Activated T-cell treated with anti-CD3 and anti-CD28 coated beads, Interleukin-2, amount 50 U/mL, for 72 hours (primary cell): ENCODE measurements around the gene ADAM19. TPM values are rescaled to one million over a fixed set of nuclear protein-coding genes. Genes with fewer than 3 reads are reported as not detected.

Experiments
- ATAC-seq, 2 donors: fragments of 150-1000 bp; cut with Tn5 transposase; replicated peaks in 1 of 2; 2 replicates each; pipeline ENCODE4 v1.10.0; 2021; ENCODE audit warnings: moderate library complexity in 2 of 2, mild to moderate bottlenecking in 1 of 2
- DNase-seq, 2 donors: peaks; one replicate each; pipeline ENCODE4 v3.0.0; 2021 to 2022; ENCODE audit warnings: mixed read lengths in 1 of 2
- H3K27ac Mint-ChIP-seq: one replicate; pipeline ENCODE4 v1.8.0; 2022; ENCODE audit warnings: mild to moderate bottlenecking, moderate library complexity, mixed read lengths
- H3K27me3 Mint-ChIP-seq: one replicate; pipeline ENCODE4 v1.8.0; 2022; ENCODE audit warnings: low read depth, mixed read lengths
- H3K36me3 Mint-ChIP-seq, 2 donors: one replicate each; pipeline ENCODE4 v1.8.0; 2022; ENCODE audit warnings: mixed read lengths in 2 of 2, mild to moderate bottlenecking in 1 of 2; ENCODE audit not compliant: insufficient read depth in 2 of 2
- H3K4me1 Mint-ChIP-seq: one replicate; pipeline ENCODE4 v1.8.0; 2022; ENCODE audit warnings: low read depth, mixed read lengths
- H3K4me3 Mint-ChIP-seq, 2 donors: one replicate each; pipeline ENCODE4 v1.8.0; 2022; ENCODE audit warnings: mild to moderate bottlenecking in 2 of 2, mixed read lengths in 2 of 2, moderate library complexity in 2 of 2
- H3K9me3 Mint-ChIP-seq, 2 donors: one replicate each; pipeline ENCODE4 v1.8.0; 2022; ENCODE audit warnings: mixed read lengths in 2 of 2
- total RNA-seq, 2 donors: library from RNA; stranded (reverse); gene quantifications; one replicate each; pipeline ENCODE4 v1.2.3, GENCODE V29; 2022

Gene ADAM19
- total RNA-seq, 2 donors from 2014 or later, result 50.2 to 127 TPM

GRCh38 chr5:157509093-157509492, 66.5 kb downstream of the ADAM19 start:
- no peaks in the 10 kb centered on the region for H3K27me3 Mint-ChIP-seq
- H3K36me3 Mint-ChIP-seq, result peaks cover 12 to 14% of the 10 kb centered on the region in 2 donors
- no peak overlapping the region for H3K27ac Mint-ChIP-seq
- ATAC-seq (no peak), DNase-seq (no peak)
- H3K4me1 Mint-ChIP-seq, result peaks cover 6% of the 10 kb centered on the region
- H3K4me3 Mint-ChIP-seq, result no peak overlapping the region
- H3K9me3 Mint-ChIP-seq, result peaks cover 0 to 1% of the 10 kb centered on the region in 2 donors

DNA sequence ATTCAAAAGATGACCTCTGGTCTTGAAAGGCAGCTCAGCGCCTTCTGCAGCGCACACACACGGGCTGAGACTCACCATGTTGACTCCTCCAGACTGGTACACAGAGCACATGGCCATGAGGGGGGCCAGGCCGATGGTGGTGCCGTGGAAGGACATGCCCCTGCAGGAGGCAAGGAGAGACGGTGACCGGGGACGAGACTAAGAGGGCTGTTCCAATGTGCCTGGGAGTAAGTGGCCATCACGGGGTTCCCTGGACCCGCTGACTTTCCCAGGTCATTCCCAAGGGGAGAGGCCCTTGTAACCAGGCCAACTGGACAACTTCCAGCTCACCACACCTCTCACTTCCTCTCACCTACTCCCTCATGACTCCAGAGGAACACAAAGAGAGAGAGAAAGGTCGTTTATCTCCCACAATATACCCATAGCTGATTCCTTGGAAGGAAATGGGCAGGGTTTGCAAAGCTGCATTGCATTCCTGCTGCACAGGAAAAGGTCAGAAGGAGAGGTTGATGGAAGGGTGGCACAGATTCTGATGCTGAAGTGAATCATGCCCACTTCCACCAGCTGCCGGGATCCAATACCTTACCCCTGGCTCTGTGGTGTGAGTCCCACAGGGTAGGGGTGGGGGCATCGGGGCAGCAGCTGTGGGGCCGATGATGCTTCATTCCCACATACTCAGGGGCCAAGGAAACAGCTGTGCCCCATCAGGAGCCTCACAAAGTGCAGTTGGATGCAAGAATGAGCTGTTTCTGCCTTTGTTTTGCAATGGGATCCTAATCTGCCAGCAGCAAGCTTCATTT, 68.4 kb downstream of the ADAM19 start:
- Mint-ChIP-seq H3K4me3 (no peak overlapping the region), H3K9me3 (no peaks in the 10 kb centered on the region), H3K27me3 (no peaks in the 10 kb centered on the region), H3K27ac (peak overlapping the region; percentile 41), H3K4me1 (peaks cover 15% of the 10 kb centered on the region), H3K36me3 (peaks cover 1 to 8% of the 10 kb centered on the region in 2 donors)
- no peak for ATAC-seq
- no peak for DNase-seq

DNA sequence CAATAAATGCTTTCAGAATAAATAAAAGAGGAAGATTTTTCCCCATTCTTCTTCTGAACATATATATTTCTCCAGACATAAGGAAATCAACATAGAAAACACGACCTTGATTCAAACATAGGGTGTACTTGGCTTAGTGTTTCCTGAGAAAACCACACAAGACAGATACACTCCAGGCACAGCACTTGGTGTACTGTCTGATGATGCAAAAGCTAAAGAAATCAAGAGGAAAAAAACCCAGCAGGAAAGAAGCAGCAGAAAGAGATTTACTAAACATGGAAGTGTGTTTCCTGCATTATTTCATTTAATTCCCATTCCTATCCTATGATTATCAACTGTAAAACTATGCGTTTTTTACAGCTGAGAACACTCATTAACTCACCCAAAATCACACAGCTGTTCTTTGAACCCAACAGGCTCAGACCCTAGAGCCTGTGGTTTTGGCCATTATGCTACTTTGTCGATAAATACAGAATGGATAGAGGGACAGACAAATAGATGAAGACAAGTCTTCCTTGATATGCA, 69.4 kb downstream of the ADAM19 start:
- Mint-ChIP-seq H3K27ac (peak overlapping the region; percentile 8), H3K9me3 (no peaks in the 10 kb centered on the region), H3K36me3 (peaks cover 5 to 12% of the 10 kb centered on the region in 2 donors), H3K27me3 (no peaks in the 10 kb centered on the region), H3K4me3 (no peak overlapping the region), H3K4me1 (peaks cover 18% of the 10 kb centered on the region)
- no peak for DNase-seq
- no peak for ATAC-seq

DNA sequence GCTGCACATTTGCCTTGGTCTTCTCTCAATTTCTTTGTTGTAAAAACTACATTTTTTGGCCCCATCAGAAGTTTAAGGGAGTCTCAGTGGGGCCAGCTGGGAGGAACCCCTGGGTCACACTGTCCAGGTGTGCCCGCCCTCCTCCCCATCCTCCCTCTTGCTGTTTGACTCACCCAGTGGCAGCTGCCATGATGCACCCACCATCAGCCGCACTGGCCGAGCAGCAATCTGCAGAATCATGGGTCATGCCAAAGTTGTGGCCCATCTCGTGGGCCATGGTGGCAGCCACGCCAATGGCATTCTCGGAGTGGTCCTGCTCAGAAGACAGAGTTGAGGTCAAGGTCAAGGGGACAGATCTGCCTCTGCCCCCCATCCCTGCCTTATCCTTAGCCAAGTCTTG, 70.1 kb downstream of the ADAM19 start:
- Mint-ChIP-seq H3K9me3 (no peaks in the 10 kb centered on the region), H3K27ac (peak overlapping the region; percentile 8), H3K4me1 (peaks cover 18% of the 10 kb centered on the region), H3K27me3 (no peaks in the 10 kb centered on the region), H3K36me3 (peaks cover 7 to 16% of the 10 kb centered on the region in 2 donors), H3K4me3 (no peak overlapping the region)
- no peak for ATAC-seq
- DNase-seq, result no peak

- Mint-ChIP-seq H3K4me3 (no peak overlapping the region), H3K27ac (no peak overlapping the region), H3K27me3 (no peaks in the 10 kb centered on the region), H3K9me3 (no peaks in the 10 kb centered on the region), H3K4me1 (peaks cover 18% of the 10 kb centered on the region), H3K36me3 (peaks cover 7 to 16% of the 10 kb centered on the region in 2 donors)
- no peak for ATAC-seq
- DNase-seq, result no peak
Measured at GRCh38 chr5:157504053-157504452, 71.5 kb downstream of the ADAM19 start.

- Mint-ChIP-seq H3K36me3 (peaks cover 8 to 14% of the 10 kb centered on the region in 2 donors), H3K4me1 (peaks cover 18% of the 10 kb centered on the region), H3K27me3 (no peaks in the 10 kb centered on the region), H3K4me3 (no peak overlapping the region), H3K27ac (peak overlapping the region; percentile 72), H3K9me3 (no peaks in the 10 kb centered on the region)
- DNase-seq (no peak), ATAC-seq (peak in 1 of 2 donors; percentile 24)
Measured at GRCh38 chr5:157502143-157502647, 73.4 kb downstream of the ADAM19 start.

GRCh38 chr5:157497875-157498611, 77.5 kb downstream of the ADAM19 start:
- ATAC-seq (peak in 1 of 2 donors; percentile 11), DNase-seq (no peak)
- Mint-ChIP-seq H3K27me3 (no peaks in the 10 kb centered on the region), H3K4me3 (no peak overlapping the region), H3K4me1 (peaks cover 11% of the 10 kb centered on the region), H3K9me3 (peaks cover 0 to 1% of the 10 kb centered on the region in 2 donors), H3K36me3 (peaks cover 18 to 19% of the 10 kb centered on the region in 2 donors), H3K27ac (no peak overlapping the region)

GRCh38 chr5:157496864-157497263, 78.7 kb downstream of the ADAM19 start:
- Mint-ChIP-seq H3K9me3 (peaks cover 0 to 1% of the 10 kb centered on the region in 2 donors), H3K4me1 (no peaks in the 10 kb centered on the region), H3K27ac (peak overlapping the region; percentile 29), H3K36me3 (peaks cover 14 to 15% of the 10 kb centered on the region in 2 donors), H3K4me3 (no peak overlapping the region), H3K27me3 (no peaks in the 10 kb centered on the region)
- DNase-seq, result no peak
- no peak for ATAC-seq

- H3K9me3 Mint-ChIP-seq, result peaks cover 0 to 1% of the 10 kb centered on the region in 2 donors
- H3K27ac Mint-ChIP-seq, result peak overlapping the region; percentile 47
- no peak for DNase-seq
- no peaks in the 10 kb centered on the region for H3K4me1 Mint-ChIP-seq
- ATAC-seq, result peak in 1 of 2 donors; percentile 30
- H3K36me3 Mint-ChIP-seq, result peaks cover 10 to 11% of the 10 kb centered on the region in 2 donors
- no peak overlapping the region for H3K4me3 Mint-ChIP-seq
- no peaks in the 10 kb centered on the region for H3K27me3 Mint-ChIP-seq
Measured at GRCh38 chr5:157494178-157494832, 81.3 kb downstream of the ADAM19 start.

- H3K27me3 Mint-ChIP-seq, result no peaks in the 10 kb centered on the region
- no peak overlapping the region for H3K27ac Mint-ChIP-seq
- ATAC-seq (no peak), DNase-seq (no peak)
- peaks cover 0 to 1% of the 10 kb centered on the region in 2 donors for H3K9me3 Mint-ChIP-seq
- no peak overlapping the region for H3K4me3 Mint-ChIP-seq
- H3K36me3 Mint-ChIP-seq, result peaks cover 11 to 14% of the 10 kb centered on the region in 2 donors
- peaks cover under 1% of the 10 kb centered on the region for H3K4me1 Mint-ChIP-seq
Measured at GRCh38 chr5:157492886-157493285, 82.7 kb downstream of the ADAM19 start.

- Mint-ChIP-seq H3K27ac (peak overlapping the region; percentile 75), H3K27me3 (no peaks in the 10 kb centered on the region), H3K4me3 (no peak overlapping the region), H3K4me1 (peaks cover 13% of the 10 kb centered on the region), H3K36me3 (peaks cover 15 to 19% of the 10 kb centered on the region in 2 donors), H3K9me3 (peaks cover 0 to 1% of the 10 kb centered on the region in 2 donors)
- DNase-seq, result no peak
- ATAC-seq, result no peak
Measured at GRCh38 chr5:157491471-157491995, 84.0 kb downstream of the ADAM19 start.

GRCh38 chr5:157487358-157487757, 88.2 kb downstream of the ADAM19 start:
- Mint-ChIP-seq H3K27ac (peak overlapping the region; percentile 64), H3K36me3 (peaks cover 18 to 21% of the 10 kb centered on the region in 2 donors), H3K4me1 (peaks cover 15% of the 10 kb centered on the region), H3K9me3 (no peaks in the 10 kb centered on the region), H3K4me3 (no peak overlapping the region), H3K27me3 (no peaks in the 10 kb centered on the region)
- DNase-seq (no peak), ATAC-seq (no peak)
